BJ (cell line): ENCODE results near the gene DDX24. TPM values are rescaled to one million over a fixed set of nuclear protein-coding genes. Genes with fewer than 3 reads are reported as not detected.
A peak's percentile ranks its signal among the peaks of the same experiment; 100 is the strongest.

Source experiments
- CTCF ChIA-PET: fragments of 350-600 bp; formaldehyde crosslinking; extraction: SDS; loops from one replicate; lab custom pipeline; 2021; ENCODE audit warnings: antibody characterized with exemption, inconsistent platforms; lab: Yijun Ruan, JAX
- POLR2A ChIA-PET: fragments of 300-600 bp; sonication (Branson Sonifier 250); formaldehyde crosslinking; extraction: SDS; loops from one replicate; lab custom pipeline; 2021; ENCODE audit warnings: antibody characterized with exemption; lab: Charles Lee
- DNase-seq: peaks from one replicate; pipeline ENCODE4 v3.0.0-alpha.2; 2011; ENCODE audit warnings: low read depth
- H3K27me3 ChIP-seq: 2 replicates; pipeline ENCODE4 v1.6.0; 2011; ENCODE audit warnings: low read length; ENCODE audit not compliant: control insufficient read depth, insufficient read depth
- H3K36me3 ChIP-seq: 2 replicates; pipeline ENCODE4 v1.5.1; 2011; ENCODE audit warnings: low read length; ENCODE audit not compliant: control insufficient read depth, insufficient read depth
- H3K4me3 ChIP-seq: 2 replicates; pipeline ENCODE4 v1.5.1; 2011; ENCODE audit warnings: low read depth, mild to moderate bottlenecking, control low read depth, low read length
- polyA minus RNA-seq: library from RNA; depleted of rRNA, polyadenylated mRNA; stranded (reverse); fragments of >200 nt; gene quantifications from 2 replicates; pipeline ENCODE4 v1.2.3, GENCODE V29; 2011; rRNA and poly(A)+ RNA removed
- polyA plus RNA-seq: library from polyadenylated mRNA; depleted of rRNA; stranded (reverse); fragments of >200 nt; gene quantifications from 2 replicates; pipeline ENCODE4 v1.2.3, GENCODE V29; 2011; rRNA removed
- TF ChIP-seq, protein P1 (sequence below): IDR thresholded peaks from 2 replicates; pipeline ENCODE4 v1.5.1; 2011; ENCODE audit warnings: low read depth, mild to moderate bottlenecking, control low read depth, inconsistent platforms, low read length, moderate library complexity; ENCODE audit not compliant: insufficient read depth

Gene DDX24, protein sequence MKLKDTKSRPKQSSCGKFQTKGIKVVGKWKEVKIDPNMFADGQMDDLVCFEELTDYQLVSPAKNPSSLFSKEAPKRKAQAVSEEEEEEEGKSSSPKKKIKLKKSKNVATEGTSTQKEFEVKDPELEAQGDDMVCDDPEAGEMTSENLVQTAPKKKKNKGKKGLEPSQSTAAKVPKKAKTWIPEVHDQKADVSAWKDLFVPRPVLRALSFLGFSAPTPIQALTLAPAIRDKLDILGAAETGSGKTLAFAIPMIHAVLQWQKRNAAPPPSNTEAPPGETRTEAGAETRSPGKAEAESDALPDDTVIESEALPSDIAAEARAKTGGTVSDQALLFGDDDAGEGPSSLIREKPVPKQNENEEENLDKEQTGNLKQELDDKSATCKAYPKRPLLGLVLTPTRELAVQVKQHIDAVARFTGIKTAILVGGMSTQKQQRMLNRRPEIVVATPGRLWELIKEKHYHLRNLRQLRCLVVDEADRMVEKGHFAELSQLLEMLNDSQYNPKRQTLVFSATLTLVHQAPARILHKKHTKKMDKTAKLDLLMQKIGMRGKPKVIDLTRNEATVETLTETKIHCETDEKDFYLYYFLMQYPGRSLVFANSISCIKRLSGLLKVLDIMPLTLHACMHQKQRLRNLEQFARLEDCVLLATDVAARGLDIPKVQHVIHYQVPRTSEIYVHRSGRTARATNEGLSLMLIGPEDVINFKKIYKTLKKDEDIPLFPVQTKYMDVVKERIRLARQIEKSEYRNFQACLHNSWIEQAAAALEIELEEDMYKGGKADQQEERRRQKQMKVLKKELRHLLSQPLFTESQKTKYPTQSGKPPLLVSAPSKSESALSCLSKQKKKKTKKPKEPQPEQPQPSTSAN
- polyA plus RNA-seq (147 and 167 TPM in 2 replicates), polyA minus RNA-seq (57.5 and 92.1 TPM in 2 replicates)

DNA sequence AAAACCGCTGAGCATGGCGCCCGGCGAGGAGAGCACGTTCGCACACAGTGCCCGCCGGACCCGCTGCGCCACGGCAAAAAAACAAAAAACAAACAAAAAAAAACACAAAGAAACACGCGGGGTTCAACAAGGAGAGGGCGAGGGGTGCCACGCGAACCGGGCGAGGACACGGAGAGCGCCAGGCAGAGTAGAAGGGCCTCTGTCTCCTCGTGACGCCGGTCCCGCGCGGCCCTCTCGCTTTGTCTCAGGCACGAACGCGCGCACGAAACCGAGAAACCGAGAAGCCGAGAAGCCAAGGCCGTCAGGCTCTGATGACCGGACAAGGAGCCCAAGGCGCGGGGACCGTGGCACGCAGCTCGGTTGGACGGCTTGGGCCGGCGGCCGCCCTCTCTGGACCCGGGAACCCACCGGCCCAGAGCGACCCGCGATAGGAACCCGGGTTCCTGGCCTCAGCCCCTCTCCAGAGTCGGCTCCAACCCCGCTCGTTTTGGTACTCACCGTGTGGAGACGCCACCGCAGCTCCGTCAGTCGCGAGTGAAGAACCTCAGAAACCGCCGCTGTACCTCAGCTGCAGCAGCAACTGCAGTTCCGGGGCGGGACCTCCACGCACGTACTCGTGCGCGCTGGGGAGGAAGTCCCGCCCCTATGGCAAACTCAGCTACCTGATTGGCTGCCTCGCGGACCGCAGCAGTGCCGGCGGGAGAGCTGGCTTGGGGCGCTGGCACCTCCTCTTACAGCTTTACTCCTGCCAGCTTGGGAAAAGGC lies at the start of gene DDX24, which contains the start of gene IFI27L1:
DDX24 (minus strand) TSS at position 582 of the 765 bp plus-strand sequence. CDS start 1,460 bp downstream, outside the sequence.
IFI27L1 (plus strand) TSS at position 690 of the 765 bp plus-strand sequence. CDS start 15,628 bp downstream, outside the sequence.
- Histone ChIP-seq H3K4me3 (peak within 1 kb of the TSS; percentile 74), H3K27me3 (no peaks in the 10 kb centered on the region), H3K36me3 (peaks cover 2% of the 10 kb centered on the region)
- CTCF ChIA-PET, result interaction anchor here (2.0 to 3.6 kb wide), 2 partner anchors 9 to 56 kb away, joined by 9 to 15 read pairs; no protein-coding TSS in a partner anchor
- DNase-seq, result peak; percentile 68
- TF ChIP-seq, protein P1, sequence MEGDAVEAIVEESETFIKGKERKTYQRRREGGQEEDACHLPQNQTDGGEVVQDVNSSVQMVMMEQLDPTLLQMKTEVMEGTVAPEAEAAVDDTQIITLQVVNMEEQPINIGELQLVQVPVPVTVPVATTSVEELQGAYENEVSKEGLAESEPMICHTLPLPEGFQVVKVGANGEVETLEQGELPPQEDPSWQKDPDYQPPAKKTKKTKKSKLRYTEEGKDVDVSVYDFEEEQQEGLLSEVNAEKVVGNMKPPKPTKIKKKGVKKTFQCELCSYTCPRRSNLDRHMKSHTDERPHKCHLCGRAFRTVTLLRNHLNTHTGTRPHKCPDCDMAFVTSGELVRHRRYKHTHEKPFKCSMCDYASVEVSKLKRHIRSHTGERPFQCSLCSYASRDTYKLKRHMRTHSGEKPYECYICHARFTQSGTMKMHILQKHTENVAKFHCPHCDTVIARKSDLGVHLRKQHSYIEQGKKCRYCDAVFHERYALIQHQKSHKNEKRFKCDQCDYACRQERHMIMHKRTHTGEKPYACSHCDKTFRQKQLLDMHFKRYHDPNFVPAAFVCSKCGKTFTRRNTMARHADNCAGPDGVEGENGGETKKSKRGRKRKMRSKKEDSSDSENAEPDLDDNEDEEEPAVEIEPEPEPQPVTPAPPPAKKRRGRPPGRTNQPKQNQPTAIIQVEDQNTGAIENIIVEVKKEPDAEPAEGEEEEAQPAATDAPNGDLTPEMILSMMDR, result no peak
- POLR2A ChIA-PET, result interaction anchor here (0.7 to 0.8 kb wide), 2 partner anchors 18 to 56 kb away, joined by 5 read pairs; no protein-coding TSS in a partner anchor

DNA sequence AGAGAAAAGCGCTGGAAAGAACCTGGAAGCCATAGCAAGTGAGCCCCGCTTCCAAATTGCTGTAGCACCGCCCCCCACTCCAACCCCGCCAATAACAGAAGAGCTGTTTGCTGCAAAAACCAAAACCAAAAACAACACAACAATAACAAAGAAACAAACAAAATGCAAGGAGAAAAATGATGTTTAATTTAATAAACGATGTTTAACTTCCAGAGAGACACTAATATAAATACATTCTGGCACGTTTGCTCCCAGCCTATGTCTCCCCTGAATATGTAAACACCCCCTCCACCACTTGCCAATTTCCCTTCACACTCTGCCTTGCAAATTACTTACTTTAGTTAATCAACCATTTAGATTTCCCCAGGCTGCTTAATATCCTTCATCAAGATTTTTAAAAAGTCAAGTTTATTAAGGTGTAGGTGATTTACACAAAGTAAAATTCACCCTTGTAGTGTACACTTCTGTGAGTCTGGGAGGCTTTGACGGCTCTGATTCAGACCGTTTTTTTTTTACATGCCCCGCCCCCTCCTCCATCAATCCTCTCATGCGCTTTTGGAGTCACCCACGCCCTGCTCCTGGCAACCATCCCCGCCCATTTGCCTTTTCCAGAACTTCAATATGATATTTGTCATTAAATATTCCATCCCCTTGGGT lies 48.9 kb upstream of the DDX24 start:
- CTCF ChIA-PET, result interaction anchor here (0.9 to 6.5 kb wide), 4 partner anchors 14 to 94 kb away, joined by 3 to 55 read pairs (median 30); no protein-coding TSS in a partner anchor
- Histone ChIP-seq H3K4me3 (peak overlapping the region; percentile 60), H3K27me3 (no peaks in the 10 kb centered on the region), H3K36me3 (peaks cover 1% of the 10 kb centered on the region)
- DNase-seq, result no peak
- POLR2A ChIA-PET, result no interaction called here
- TF ChIP-seq, protein P1, result no peak

DNA sequence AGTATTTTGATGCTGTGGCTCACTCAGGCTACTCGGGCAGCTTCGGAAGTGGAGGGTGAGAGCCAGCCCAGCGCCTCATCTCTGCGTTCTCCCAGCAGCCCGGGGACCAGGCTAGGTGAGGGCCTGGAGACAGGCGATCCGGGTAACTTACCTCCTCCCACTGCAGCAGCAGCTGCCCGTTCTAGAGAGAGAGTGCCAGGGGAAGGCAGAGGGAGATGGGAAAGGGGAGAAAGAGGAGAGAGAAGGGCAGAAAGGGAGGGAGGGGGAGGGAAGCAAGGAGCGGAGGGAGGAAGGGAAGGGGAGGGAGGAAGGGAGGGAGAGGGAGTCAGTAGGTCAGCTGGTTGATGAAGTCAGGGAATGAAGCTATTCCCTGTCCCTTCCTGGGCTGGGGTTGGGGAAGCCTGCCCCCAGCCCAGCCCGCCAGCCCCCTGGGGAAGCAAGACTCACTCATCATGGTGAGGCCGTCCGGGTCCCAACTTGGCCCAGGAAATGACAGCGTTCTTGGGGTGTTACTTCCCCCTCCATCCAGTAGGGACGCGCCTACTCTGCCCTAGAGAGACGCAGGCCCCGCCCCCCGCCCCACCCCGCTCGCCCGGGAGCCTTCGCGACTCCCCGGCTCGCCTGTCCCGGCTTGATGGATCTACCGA lies 48.2 kb upstream of the DDX24 start, which contains the start of gene IFI27L2:
IFI27L2 (minus strand) TSS at position 494 of the 647 bp plus-strand sequence; CDS start at position 454, 40 bp downstream.
- TF ChIP-seq, protein P1, result peak; percentile 48
- CTCF ChIA-PET, result interaction anchor here (0.8 to 6.5 kb wide), 6 partner anchors 8 to 189 kb away, joined by 3 to 51 read pairs (median 7); no protein-coding TSS in a partner anchor
- DNase-seq, result no peak
- H3K4me3 ChIP-seq, result peak within 1 kb of the TSS; percentile 60
- H3K36me3 ChIP-seq, result peaks cover 1% of the 10 kb centered on the region
- H3K27me3 ChIP-seq, result no peaks in the 10 kb centered on the region
- POLR2A ChIA-PET, result interaction anchor here (0.6 kb wide), 2 partner anchors 47 to 62 kb away, joined by 3 to 4 read pairs; no protein-coding TSS in a partner anchor

DNA sequence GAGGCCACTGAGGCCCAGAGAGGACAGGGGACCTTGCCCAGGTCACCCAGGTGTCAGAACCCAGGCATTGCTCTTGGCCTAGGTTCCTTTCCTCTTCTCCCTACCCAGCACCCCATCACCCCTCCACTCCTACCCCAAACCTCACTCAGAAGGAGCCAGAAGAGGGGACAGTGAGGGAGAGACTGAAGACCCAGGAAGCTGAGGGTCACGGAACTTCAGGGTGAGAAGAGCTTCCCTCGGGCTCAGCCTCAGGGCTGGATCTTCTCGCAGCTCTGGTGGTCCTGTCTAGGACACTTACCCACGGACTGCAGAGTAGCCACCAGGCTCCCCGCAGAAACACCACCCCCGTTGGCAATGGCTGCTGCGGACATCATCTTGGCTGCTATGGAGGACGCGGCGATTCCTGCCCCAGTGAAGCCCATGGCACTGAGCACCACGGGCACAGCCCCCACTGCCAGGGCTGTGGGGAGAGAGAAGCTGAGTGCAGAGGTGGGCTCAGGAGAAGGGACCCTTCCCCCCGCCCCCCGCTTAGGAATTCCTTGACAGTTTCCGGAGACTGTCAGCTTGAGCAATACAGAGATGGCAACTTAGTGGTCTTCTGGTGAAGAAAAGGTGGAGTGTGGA lies 47.3 kb upstream of the DDX24 start:
- no peaks in the 10 kb centered on the region for H3K27me3 ChIP-seq
- ChIA-PET POLR2A (no interaction called here), CTCF (interaction anchor here (0.7 to 6.5 kb wide), 7 partner anchors 9 to 189 kb away, joined by 3 to 51 read pairs (median 6); no protein-coding TSS in a partner anchor)
- peak overlapping the region; percentile 60 for H3K4me3 ChIP-seq
- H3K36me3 ChIP-seq, result peaks cover 1% of the 10 kb centered on the region
- TF ChIP-seq, protein P1, result no peak
- no peak for DNase-seq
